Sigmoid colon (tissue), 7 donors: ENCODE data around the gene PTPN11. TPM values are rescaled to one million over a fixed set of nuclear protein-coding genes. Genes with fewer than 3 reads are reported as not detected.
"Not testable (repeated sequence)": the region's sequence is repeated elsewhere in the genome, so short reads cannot be mapped to it uniquely, and the experiment has no call there.

Source experiments
- DNase-seq: peaks from one replicate; pipeline ENCODE4 v3.0.0-alpha.2; 2019
- H3K27ac ChIP-seq, 4 donors: fragments of 200-600 bp; sonication (generic); one replicate each; pipeline ENCODE4 v1.5.1; 2016 to 2019; ENCODE audit warnings: mild to moderate bottlenecking in 1 of 4
- H3K27me3 ChIP-seq, 3 donors: fragments of 200-600 bp; sonication (generic); one replicate each; pipeline ENCODE4 v1.5.1; 2019; ENCODE audit warnings: mild to moderate bottlenecking in 1 of 3
- H3K36me3 ChIP-seq, 4 donors: fragments of 200-600 bp; sonication (generic); one replicate each; pipeline ENCODE4 v1.5.1; 2016 to 2019
- H3K4me1 ChIP-seq, 4 donors: fragments of 200-600 bp; sonication (generic); one replicate each; pipeline ENCODE4 v1.5.1; 2017 to 2019
- H3K4me3 ChIP-seq, 4 donors: fragments of 200-600 bp; sonication (generic); one replicate each; pipeline ENCODE4 v1.5.1; 2017 to 2019; ENCODE audit warnings: mild to moderate bottlenecking in 2 of 4, moderate library complexity in 1 of 4
- H3K9me3 ChIP-seq, 4 donors: fragments of 200-600 bp in 3 of 4; sonication (generic) in 3 of 4; one replicate each; pipeline versions ENCODE4 v1.5.1 to v1.6.1; 2013 to 2019
- CTCF ChIP-seq, 4 experiments: fragments of 450-650 bp in 3 of 4; fragments of 200-600 bp in 1 of 4; IDR thresholded peaks; one replicate each; pipeline ENCODE4 v1.5.1; 2016 to 2019; ENCODE audit warnings: antibody characterized with exemption in 4 of 4, mild to moderate bottlenecking in 3 of 4, moderate library complexity in 2 of 4
- EP300 ChIP-seq, 4 donors: sonication (generic); formaldehyde crosslinking; IDR thresholded peaks; one replicate each; pipeline ENCODE4 v1.6.1; 2017; ENCODE audit warnings: antibody characterized with exemption in 4 of 4
- POLR2A ChIP-seq, 2 donors: fragments of 450-650 bp; IDR thresholded peaks; one replicate each; pipeline ENCODE4 v1.6.1; 2016; ENCODE audit warnings: antibody characterized with exemption in 2 of 2, mild to moderate bottlenecking in 2 of 2, moderate library complexity in 2 of 2
- POLR2AphosphoS5 ChIP-seq, 4 donors: sonication (generic); formaldehyde crosslinking; IDR thresholded peaks; one replicate each; pipeline ENCODE4 v1.6.1; 2017; ENCODE audit warnings: antibody characterized with exemption in 4 of 4
- WGBS, 2 donors: extraction: QIAGEN DNeasy Blood & Tissue Kit; methylation state at CpG; one replicate each; pipeline ENCODE4 v1.1.7; 2013; 5-methylcytosine and 5-hydroxymethylcytosine counted together
- intact Hi-C: fragments of 100-400 bp; cut with DNase I; formaldehyde crosslinking; loops from one replicate; pipeline ENCODE4 v1.15.1; 2023
- polyA plus RNA-seq, 3 donors: library from polyadenylated mRNA; stranded (reverse); fragments of 200-250 nt; gene quantifications; one replicate each; pipeline ENCODE4 v1.2.3, GENCODE V29; 2013
- total RNA-seq, 4 donors: library from RNA; depleted of rRNA; stranded (reverse); fragments of >200 nt; gene quantifications; one replicate each; pipeline ENCODE4 v1.1.0, GENCODE V29; 2016
- donor health status: healthy with polysubstance abuse.
- donor health status: Bipolar disorder and iron deficiency.
- donor health status: healthy.

The PTPN11 gene
- total and polyA plus RNA-seq, 7 donors, result 30.3 to 111 (median 81.6) TPM

GRCh38 chr12:112514926-112515642 is 96.3 kb downstream of the PTPN11 start:
- 80 to 88% methylated on average over 9 of the region's 9 CpGs for WGBS, 2 donors
- Histone ChIP-seq H3K9me3 (no peaks in the 10 kb centered on the region), H3K27ac (no peak overlapping the region), H3K27me3 (no peaks in the 10 kb centered on the region), H3K4me1 (no peaks in the 10 kb centered on the region), H3K36me3 (peaks cover 0 to 7% (median 0%) of the 10 kb centered on the region in 4 donors), H3K4me3 (no peak overlapping the region)
- TF ChIP-seq CTCF (IDR thresholded peaks at IDR 0.05) (no peak), POLR2AphosphoS5 (IDR thresholded peaks at IDR 0.05) (no peak), POLR2A (IDR thresholded peaks at IDR 0.05) (no peak)
- DNase-seq, result no peak
- intact Hi-C loops, result no loop called here

GRCh38 chr12:112515868-112516267 is 97.1 kb downstream of the PTPN11 start:
- Histone ChIP-seq H3K4me1 (no peaks in the 10 kb centered on the region), H3K9me3 (no peaks in the 10 kb centered on the region), H3K27ac (no peak overlapping the region), H3K27me3 (no peaks in the 10 kb centered on the region), H3K4me3 (no peak overlapping the region), H3K36me3 (no peaks in the 10 kb centered on the region)
- WGBS, 2 donors, result 55 to 81% methylated on average over 5 of the region's 5 CpGs
- DNase-seq, result no peak
- intact Hi-C loops, result no loop called here
- TF ChIP-seq POLR2A (IDR thresholded peaks at IDR 0.05) (no peak), EP300 (IDR thresholded peaks at IDR 0.05) (no peak), POLR2AphosphoS5 (IDR thresholded peaks at IDR 0.05) (no peak), CTCF (IDR thresholded peaks at IDR 0.05) (no peak)

- Histone ChIP-seq H3K9me3 (no peaks in the 10 kb centered on the region), H3K36me3 (no peaks in the 10 kb centered on the region), H3K4me3 (no peak overlapping the region), H3K27ac (no peak overlapping the region), H3K4me1 (no peaks in the 10 kb centered on the region), H3K27me3 (no peaks in the 10 kb centered on the region)
- DNase-seq, result no peak
- WGBS, 2 donors, result 83 to 89% methylated on average over 7 of the region's 7 CpGs
- intact Hi-C loops, result no loop called here
- no peak for TF ChIP-seq CTCF (IDR thresholded peaks at IDR 0.05)
- TF ChIP-seq EP300 (IDR thresholded peaks at IDR 0.05), result no peak
- no peak for TF ChIP-seq POLR2AphosphoS5 (IDR thresholded peaks at IDR 0.05)
- no peak for TF ChIP-seq POLR2A (IDR thresholded peaks at IDR 0.05)
Observed at GRCh38 chr12:112517730-112518364, 99.1 kb downstream of the PTPN11 start.

- intact Hi-C loops, result no loop called here
- H3K9me3 ChIP-seq, result no peaks in the 10 kb centered on the region
- H3K36me3 ChIP-seq, result no peaks in the 10 kb centered on the region
- no peak overlapping the region for H3K4me3 ChIP-seq
- TF ChIP-seq CTCF (IDR thresholded peaks at IDR 0.05) (no peak), POLR2A (IDR thresholded peaks at IDR 0.05) (no peak), EP300 (IDR thresholded peaks at IDR 0.05) (no peak), POLR2AphosphoS5 (IDR thresholded peaks at IDR 0.05) (no peak)
- H3K27ac ChIP-seq, result no peak overlapping the region
- H3K27me3 ChIP-seq, result no peaks in the 10 kb centered on the region
- no peaks in the 10 kb centered on the region for H3K4me1 ChIP-seq
- no peak for DNase-seq
- WGBS, 2 donors, result 67 to 80% methylated on average over 7 of the region's 7 CpGs
Observed at GRCh38 chr12:112518365-112518735, 99.6 kb downstream of the PTPN11 start.

- DNase-seq, H3K36me3 ChIP-seq, H3K4me3 ChIP-seq, H3K4me1 ChIP-seq, intact Hi-C loops, H3K27me3 ChIP-seq, H3K27ac ChIP-seq, H3K9me3 ChIP-seq: not testable (repeated sequence)
- WGBS, 2 donors, result 92 to 94% methylated on average over 26 of the region's 26 CpGs
Observed at GRCh38 chr12:112519841-112520340, 101.1 kb downstream of the PTPN11 start.
